DMS153 (cell line): ENCODE data around the gene CDC73.
"Not testable (repeated sequence)": the region's sequence is repeated elsewhere in the genome, so short reads cannot be mapped to it uniquely, and the experiment has no call there.

Experiments
- DNase-seq: peaks from one replicate; lab custom pipeline; 2025; lab: John Stamatoyannopoulos, UW

CDC73 gene

GRCh38 chr1:193181536-193181935, 59.7 kb downstream of the CDC73 start:
- no peak for DNase-seq

GRCh38 chr1:193181985-193182384, 60.2 kb downstream of the CDC73 start:
- DNase-seq: no peak

GRCh38 chr1:193183019-193183627, 61.3 kb downstream of the CDC73 start:
- peak; percentile 69 for DNase-seq

- no peak for DNase-seq
Measured at GRCh38 chr1:193184776-193185175, 62.9 kb downstream of the CDC73 start.

GRCh38 chr1:193185211-193185610, 63.4 kb downstream of the CDC73 start:
- DNase-seq: no peak

GRCh38 chr1:193185901-193186731, 64.3 kb downstream of the CDC73 start, which contains the start of gene B3GALT2:
TSS of gene B3GALT2 (minus strand) at chr1:193186613. CDS start at chr1:193181562, 5,051 bp downstream.
- DNase-seq: peak; percentile 67

GRCh38 chr1:193187114-193187513, 65.3 kb downstream of the CDC73 start:
- no peak for DNase-seq

- not testable (repeated sequence) for DNase-seq
Measured at GRCh38 chr1:193188915-193189314, 67.1 kb downstream of the CDC73 start.

- no peak for DNase-seq
Measured at GRCh38 chr1:193189442-193190095, 67.7 kb downstream of the CDC73 start.

GRCh38 chr1:193190096-193190744, 68.4 kb downstream of the CDC73 start:
- no peak for DNase-seq

GRCh38 chr1:193192586-193192985, 70.8 kb downstream of the CDC73 start:
- no peak for DNase-seq

- DNase-seq: no peak
Measured at GRCh38 chr1:193199940-193200339, 78.1 kb downstream of the CDC73 start.

GRCh38 chr1:193201021-193201420, 79.2 kb downstream of the CDC73 start:
- no peak for DNase-seq

- no peak for DNase-seq
Measured at GRCh38 chr1:193210996-193211395, 89.2 kb downstream of the CDC73 start.

- DNase-seq: no peak
Measured at GRCh38 chr1:193211539-193211938, 89.7 kb downstream of the CDC73 start.

- DNase-seq: no peak
Measured at GRCh38 chr1:193212637-193213036, 90.8 kb downstream of the CDC73 start.

- DNase-seq: no peak
Measured at GRCh38 chr1:193213998-193214397, 92.2 kb downstream of the CDC73 start.

GRCh38 chr1:193216920-193217319, 95.1 kb downstream of the CDC73 start:
- peak; percentile 86 for DNase-seq

- no peak for DNase-seq
Measured at GRCh38 chr1:193219391-193219790, 97.6 kb downstream of the CDC73 start.

GRCh38 chr1:193221651-193222050, 99.8 kb downstream of the CDC73 start:
- DNase-seq: no peak

- DNase-seq: no peak
Measured at GRCh38 chr1:193222056-193222615, 100.3 kb downstream of the CDC73 start.

GRCh38 chr1:193229136-193229535, 107.3 kb downstream of the CDC73 start:
- DNase-seq: peak; percentile 31
